ENCODE measurements around the gene SLX1A.
A peak's percentile ranks its signal among the peaks of the same experiment; 100 is the strongest.
"Not testable (repeated sequence)": the region's sequence is repeated elsewhere in the genome, so short reads cannot be mapped to it uniquely, and the experiment has no call there.

SLX1A gene

DNA sequence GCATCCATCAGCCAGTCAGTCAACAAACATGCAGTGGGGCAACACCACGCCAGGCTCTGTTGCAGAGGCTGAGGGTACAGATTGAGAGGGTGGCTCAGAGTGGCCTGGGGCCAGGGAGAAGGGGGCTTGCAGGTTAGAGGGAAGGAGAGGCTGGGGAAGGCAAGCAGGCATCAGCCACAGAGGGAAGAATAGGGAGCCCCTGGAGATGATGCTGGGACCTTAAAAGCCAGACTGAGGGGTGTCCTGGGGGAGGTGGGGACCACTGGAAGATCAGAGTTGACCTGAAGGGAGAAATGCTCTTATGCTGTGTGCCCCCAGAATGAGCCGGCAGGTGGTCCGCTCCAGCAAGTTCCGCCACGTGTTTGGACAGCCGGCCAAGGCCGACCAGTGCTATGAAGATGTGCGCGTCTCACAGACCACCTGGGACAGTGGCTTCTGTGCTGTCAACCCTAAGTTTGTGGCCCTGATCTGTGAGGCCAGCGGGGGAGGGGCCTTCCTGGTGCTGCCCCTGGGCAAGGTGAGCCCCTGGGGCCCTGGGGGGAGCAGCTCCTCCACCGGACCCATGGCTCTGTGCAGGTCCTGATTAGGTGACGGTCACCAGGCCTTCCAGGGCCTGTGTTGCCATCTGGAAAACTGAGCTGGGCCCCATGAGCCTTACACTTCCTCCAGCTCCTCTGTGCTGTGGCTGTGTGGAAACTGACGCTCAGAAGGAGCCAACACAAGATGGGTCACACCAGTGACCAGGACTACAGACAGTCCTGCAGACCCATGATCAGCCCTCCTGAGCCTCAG is 8.6 kb upstream of the SLX1A start:
- DNase-seq: no peak

- DNase-seq: peak; percentile 56
Observed at GRCh38 chr16:30185683-30186421, 7.8 kb upstream of the SLX1A start.

DNA sequence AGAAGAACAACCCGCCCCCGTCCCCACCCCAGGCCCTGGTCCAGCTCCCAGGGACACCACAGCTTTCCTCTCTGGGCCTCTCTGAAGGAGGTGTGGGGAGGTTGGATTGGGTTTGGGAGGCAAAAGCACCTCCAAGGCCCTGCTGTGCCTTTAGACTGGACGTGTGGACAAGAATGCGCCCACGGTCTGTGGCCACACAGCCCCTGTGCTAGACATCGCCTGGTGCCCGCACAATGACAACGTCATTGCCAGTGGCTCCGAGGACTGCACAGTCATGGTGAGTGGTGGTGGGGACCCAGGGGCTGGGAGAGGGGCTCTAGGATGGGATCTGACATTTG is 7.3 kb upstream of the SLX1A start:
- DNase-seq: no peak

DNA sequence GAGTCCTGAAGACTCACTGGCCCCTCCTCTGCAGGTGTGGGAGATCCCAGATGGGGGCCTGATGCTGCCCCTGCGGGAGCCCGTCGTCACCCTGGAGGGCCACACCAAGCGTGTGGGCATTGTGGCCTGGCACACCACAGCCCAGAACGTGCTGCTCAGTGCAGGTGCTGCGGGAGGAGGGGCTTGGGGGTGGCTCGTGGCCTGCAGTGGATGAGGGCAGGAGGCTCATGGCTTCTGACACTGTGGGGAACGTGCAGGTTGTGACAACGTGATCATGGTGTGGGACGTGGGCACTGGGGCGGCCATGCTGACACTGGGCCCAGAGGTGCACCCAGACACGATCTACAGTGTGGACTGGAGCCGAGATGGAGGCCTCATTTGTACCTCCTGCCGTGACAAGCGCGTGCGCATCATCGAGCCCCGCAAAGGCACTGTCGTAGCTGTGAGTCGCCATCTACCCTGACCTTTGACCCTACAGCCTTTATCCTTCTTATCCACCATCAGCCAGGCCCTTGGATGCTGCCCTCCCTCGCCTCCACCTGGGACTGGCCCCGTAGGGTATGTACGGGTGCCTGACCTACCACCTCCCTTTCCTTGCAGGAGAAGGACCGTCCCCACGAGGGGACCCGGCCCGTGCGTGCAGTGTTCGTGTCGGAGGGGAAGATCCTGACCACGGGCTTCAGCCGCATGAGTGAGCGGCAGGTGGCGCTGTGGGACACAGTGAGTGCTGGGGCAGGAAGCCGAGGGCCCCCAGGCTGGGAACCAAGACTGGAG is 6.7 kb upstream of the SLX1A start:
- peak; percentile 84 for DNase-seq

DNA sequence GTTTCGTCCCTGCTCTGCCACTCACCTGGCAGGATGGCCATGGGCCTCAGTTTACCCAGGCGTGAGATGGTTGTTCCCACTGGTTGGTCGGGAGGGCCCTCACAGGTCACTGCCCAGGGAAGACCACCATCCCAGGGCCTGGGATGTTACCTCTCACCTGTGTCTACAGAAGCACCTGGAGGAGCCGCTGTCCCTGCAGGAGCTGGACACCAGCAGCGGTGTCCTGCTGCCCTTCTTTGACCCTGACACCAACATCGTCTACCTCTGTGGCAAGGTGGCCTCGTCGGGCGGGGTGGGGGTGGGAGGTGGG is 6.2 kb upstream of the SLX1A start:
- DNase-seq: no peak

GRCh38 chr16:30187971-30188561 is 5.6 kb upstream of the SLX1A start:
- no peak for DNase-seq

- not testable (repeated sequence) for DNase-seq
Observed at GRCh38 chr16:30191158-30191557, 2.5 kb upstream of the SLX1A start.

DNA sequence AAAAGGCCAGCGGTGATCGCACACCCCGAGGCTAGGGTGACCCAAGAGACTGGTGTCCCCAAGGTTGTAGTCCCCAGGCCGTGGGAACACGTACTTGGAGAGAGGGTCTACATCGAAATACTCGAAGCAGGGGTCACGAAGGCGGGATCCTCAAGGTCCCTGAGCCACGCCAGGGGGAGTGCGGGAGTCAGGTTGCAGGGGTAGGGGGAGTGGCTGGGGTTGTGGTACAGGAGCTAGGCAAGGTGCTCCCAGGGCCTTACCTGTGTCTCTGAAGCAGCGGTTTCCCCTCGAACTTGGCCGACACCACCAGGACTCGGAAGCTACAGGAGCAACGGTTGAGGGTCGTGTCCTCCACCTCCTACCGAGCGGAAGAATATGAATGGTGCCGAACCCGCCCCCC is 577 bp upstream of the SLX1A start:
- not testable (repeated sequence) for DNase-seq

DNA sequence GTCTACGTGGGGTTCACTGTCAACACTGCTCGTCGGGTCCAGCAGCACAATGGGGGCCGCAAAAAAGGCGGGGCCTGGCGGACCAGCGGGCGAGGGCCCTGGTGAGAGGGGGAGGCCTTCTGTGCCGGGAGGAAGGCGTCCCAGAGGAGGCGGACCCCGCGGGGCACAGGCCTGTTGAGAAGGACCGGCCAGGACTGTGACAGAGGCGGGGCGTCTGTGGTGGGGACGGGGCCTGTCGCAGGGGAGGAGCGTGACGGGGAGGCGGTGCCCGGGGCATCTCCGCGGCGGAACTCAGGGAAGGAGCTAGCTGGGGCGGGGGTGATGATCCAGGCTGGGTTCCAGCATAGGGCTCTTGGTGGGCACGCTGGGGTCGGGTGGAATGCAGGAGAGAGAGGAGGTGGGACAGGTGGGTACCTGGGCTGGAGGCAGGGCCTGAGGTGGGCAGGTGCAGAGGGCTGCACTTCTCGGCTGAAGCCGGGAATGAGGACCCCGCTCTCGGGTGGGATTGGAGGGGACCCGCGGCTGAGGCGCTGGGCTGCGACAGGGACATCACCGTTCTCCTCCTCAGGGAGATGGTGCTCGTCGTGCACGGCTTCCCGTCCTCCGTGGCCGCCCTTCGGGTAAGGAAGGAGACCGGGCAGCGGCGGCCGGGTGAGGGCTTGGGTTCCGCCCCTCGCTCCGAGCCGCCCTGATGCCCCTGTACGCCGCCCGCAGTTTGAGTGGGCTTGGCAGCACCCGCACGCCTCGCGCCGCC is 674 bp downstream of the SLX1A start:
- not testable (repeated sequence) for DNase-seq

DNA sequence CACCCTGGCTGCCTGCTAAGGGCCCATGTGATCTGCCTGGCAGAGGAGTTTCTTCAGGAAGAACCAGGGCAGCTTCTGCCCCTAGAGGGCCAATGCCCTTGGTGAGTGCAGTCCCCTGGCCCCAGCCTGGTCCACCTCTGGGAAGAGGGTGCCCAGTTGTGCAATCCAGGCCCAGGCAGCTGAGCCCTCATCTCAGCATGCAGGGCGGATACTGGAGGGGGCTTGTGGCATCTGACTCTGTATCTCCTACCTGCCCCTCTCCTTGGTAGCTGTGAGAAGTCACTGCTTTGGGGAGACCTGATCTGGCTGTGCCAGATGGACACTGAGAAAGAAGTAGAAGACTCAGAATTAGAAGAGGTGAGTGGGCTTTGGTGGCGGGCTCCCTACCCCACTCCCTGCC is 3.3 kb downstream of the SLX1A start:
- DNase-seq: not testable (repeated sequence)

DNA sequence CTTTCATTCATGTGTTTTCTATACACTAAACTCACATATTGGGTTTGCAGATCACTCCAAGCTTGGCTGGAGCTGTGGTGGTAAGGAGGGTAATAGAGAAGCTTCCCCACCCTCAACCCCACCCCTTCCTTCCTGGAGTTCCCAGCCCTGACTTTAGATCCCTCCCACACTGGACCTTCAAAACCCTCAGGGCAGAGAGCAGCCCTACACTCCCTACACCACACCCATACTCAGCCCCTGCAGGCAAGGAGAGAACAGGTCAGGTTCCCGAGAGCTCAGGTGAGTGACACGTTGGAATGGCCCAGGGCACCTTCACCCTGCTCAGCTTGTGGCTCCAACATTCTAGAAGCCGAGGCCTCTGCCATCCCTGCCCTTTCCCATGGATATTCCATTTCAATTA is 5.4 kb downstream of the SLX1A start, which contains the start of gene SULT1A3:
TSS of gene SULT1A3 (plus strand) at position 207 of the 400 bp plus-strand sequence. CDS start 1,474 bp downstream, outside the sequence.
- DNase-seq: not testable (repeated sequence)

DNA sequence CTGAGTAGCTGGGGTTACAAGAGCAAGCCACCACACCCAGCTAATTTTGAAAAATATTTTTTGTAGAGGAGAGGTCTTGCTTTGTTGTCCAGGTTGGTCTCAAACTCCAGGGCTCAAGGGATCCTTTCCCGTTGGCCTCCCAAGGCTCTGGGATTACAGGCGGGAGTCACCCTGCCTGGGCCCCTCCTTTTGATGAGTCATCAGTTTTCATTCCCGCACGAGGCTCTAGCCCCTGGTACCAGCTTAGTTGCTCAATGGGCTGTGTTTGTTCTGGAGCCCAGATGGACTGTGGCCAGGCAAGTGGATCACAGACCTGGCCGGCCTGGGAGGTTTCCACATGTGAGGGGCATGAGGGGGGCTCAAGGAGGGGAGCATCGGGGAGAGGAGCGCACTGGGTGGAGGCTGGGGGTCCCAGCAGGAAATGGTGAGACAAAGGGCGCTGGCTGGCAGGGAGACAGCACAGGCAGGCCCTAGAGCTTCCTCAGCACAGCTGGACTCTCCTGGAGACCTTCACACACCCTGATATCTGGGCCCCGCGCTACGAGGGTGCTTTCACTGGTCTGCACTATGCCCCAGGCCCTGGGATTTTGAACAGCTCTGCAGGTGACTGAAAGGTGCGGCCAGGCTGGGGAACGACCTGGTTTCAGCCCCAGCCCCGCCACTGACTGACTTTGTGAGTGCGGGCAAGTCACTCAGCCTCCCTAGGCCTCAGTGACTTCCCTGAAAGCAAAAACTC is 6.1 kb downstream of the SLX1A start:
- DNase-seq: not testable (repeated sequence)

DNA sequence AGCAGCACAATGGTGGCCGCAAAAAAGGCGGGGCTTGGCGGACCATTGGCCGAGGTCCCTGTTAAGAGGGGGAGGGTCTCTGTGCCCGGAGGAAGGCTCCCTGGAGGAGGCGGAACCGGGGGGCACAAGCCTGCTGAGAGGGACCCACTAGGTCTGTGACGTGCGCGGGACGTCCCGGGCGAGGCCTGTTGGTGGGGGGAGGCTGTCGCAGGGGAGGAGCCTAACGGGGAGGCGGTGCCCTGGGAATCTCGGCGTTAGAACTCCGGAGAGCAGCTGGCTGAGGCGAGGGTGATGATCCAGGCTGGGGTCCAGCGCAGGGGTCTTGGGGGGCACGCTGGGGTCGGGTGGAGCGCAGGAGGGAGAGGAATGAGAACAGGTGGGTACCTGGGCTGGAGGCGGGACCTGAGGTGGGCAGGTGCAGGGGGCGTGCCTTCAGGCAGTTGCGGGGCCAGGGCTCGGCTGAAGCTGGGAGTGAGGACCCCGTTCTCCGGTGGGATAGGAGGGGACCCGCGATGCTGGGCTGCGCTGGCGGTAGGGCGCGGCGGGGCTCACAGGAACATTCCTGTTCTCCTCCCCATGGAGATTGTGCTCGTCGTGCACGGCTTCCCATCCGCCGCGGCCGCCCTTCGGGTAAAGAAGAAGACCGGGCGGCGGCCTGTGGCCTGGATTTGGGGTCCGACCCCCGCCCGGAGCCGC is 12.0 kb downstream of the SLX1A start:
- DNase-seq: not testable (repeated sequence)

DNA sequence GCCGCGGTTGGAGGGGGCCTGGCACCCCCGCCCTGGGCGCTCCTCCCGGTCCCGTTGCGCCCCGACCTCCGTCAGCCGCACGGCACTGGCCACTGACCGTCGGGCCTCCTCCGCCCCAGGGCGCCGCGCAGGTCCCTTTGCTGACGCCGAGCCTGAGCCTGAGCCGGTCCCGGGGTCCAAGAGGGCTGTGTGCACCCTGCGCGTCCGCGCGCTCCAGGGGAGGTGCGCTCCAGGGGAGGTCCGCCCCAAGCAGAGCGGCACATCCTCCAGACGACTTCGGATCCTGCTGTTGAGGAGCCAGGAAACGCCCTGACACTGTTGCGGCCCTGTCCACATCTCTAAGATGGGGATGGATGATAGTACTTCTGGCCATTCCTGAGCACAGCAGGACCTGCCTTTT is 12.6 kb downstream of the SLX1A start:
- DNase-seq: not testable (repeated sequence)

GRCh38 chr16:30207063-30207704 is 13.5 kb downstream of the SLX1A start:
- DNase-seq: not testable (repeated sequence)

DNA sequence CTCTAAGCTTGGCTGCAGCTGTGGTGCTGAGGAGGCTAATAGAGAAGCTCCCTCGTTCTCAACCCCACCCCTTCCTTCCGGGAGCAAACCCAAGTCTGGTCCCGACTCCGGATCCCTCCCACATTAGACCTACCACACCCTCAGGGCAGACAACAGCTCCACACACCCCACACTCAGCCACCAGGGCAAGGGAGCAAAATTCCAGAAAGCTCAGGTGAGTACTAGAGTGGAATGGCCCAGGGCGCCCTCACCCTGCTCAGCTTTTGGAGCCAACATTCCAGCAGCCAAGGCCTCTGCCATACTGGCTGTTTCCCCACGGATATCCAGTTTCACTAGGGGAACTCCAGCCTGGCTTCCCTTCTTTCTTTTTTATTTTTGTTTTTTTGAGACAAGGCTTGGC is 15.4 kb downstream of the SLX1A start:
- DNase-seq: not testable (repeated sequence)

GRCh38 chr16:30211414-30211813 is 17.7 kb downstream of the SLX1A start:
- DNase-seq: not testable (repeated sequence)

DNA sequence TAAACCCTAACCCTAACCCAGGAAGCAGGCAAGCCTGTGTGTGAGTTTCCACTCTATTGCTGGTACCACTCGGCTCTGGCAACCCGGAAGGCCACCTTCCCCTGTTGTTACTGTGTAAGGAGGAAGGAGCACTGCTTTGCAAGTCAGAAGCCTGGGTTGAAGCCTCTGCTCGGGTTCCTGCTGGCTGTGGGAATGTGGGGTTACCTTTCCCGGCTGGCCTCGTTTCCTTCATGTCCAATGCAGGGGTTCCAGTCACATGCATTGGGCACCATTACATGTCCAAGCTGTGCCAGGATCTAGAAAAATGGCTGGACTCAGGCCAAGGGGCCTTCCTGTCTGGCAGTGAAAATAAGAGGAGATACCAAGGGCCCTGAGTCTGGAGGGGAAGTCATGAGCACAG is 23.4 kb downstream of the SLX1A start:
- not testable (repeated sequence) for DNase-seq
